NT2/D1 (cell line): ENCODE data around the gene MAGI3.

Experiments used
- SUZ12 ChIP-seq: IDR thresholded peaks from 2 replicates; pipeline ENCODE4 v1.6.1; 2011; ENCODE audit not compliant: insufficient read length, insufficient read depth; ENCODE audit errors: extremely low read depth
- YY1 ChIP-seq: IDR thresholded peaks from 2 replicates; pipeline ENCODE4 v1.6.1; 2011; ENCODE audit not compliant: insufficient read length, insufficient read depth
- ZNF274 ChIP-seq: IDR thresholded peaks from 2 replicates; pipeline ENCODE4 v1.6.1; 2011; ENCODE audit warnings: mild to moderate bottlenecking, low read depth, low read length

DNA sequence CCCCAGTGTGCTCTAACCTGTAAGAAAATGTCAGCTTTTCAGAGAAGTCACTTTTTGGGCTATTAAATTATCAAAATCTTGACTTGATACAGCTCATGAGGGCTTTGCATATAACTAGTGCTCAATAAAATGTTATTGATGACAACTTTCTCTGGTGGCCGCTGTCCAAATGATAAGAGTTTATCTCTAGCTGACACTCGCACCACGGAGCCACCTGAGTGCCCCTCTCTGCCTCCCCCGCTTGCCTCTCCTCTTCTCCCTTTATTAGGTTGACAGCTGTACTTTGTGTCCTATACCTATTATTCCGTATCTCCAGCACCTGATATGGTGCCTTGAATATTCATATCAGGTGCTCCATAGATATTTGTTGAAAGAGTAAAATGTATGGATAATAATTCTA, 286.2 kb downstream of the MAGI3 start:
- TF ChIP-seq YY1, result no peak
- TF ChIP-seq ZNF274, result no peak
- no peak for TF ChIP-seq SUZ12
